HG03135 (cell line): ENCODE results near the gene JAG2.

Source experiments
- ATAC-seq: cut with Tn5 transposase; IDR thresholded peaks from one replicate; pipeline ENCODE4 v1.9.1; 2021; ENCODE audit warnings: mild to moderate bottlenecking, moderate library complexity; ENCODE audit not compliant: unreplicated experiment

Gene JAG2

GRCh38 chr14:105203701-105204100, 35.1 kb upstream of the JAG2 start:
- no peak for ATAC-seq

- no peak for ATAC-seq
Measured at GRCh38 chr14:105203057-105203531, 34.5 kb upstream of the JAG2 start.

GRCh38 chr14:105201925-105202513, 33.4 kb upstream of the JAG2 start:
- ATAC-seq: no peak

GRCh38 chr14:105201156-105201924, 32.8 kb upstream of the JAG2 start:
- ATAC-seq: no peak

- no peak for ATAC-seq
Measured at GRCh38 chr14:105200641-105201040, 32.1 kb upstream of the JAG2 start.

GRCh38 chr14:105200074-105200473, 31.5 kb upstream of the JAG2 start:
- ATAC-seq: no peak

GRCh38 chr14:105199093-105199492, 30.5 kb upstream of the JAG2 start:
- no peak for ATAC-seq

GRCh38 chr14:105198588-105198987, 30.0 kb upstream of the JAG2 start:
- no peak for ATAC-seq

GRCh38 chr14:105197211-105197641, 28.6 kb upstream of the JAG2 start:
- ATAC-seq: no peak

- no peak for ATAC-seq
Measured at GRCh38 chr14:105196265-105196960, 27.8 kb upstream of the JAG2 start.

- ATAC-seq: no peak
Measured at GRCh38 chr14:105195522-105196264, 27.1 kb upstream of the JAG2 start.

GRCh38 chr14:105195051-105195450, 26.5 kb upstream of the JAG2 start:
- ATAC-seq: no peak

- no peak for ATAC-seq
Measured at GRCh38 chr14:105193916-105194782, 25.6 kb upstream of the JAG2 start.

GRCh38 chr14:105192866-105193731, 24.5 kb upstream of the JAG2 start:
- no peak for ATAC-seq

- ATAC-seq: no peak
Measured at GRCh38 chr14:105187935-105188524, 19.5 kb upstream of the JAG2 start.

- ATAC-seq: no peak
Measured at GRCh38 chr14:105187116-105187515, 18.5 kb upstream of the JAG2 start.

- ATAC-seq: no peak
Measured at GRCh38 chr14:105185973-105186372, 17.4 kb upstream of the JAG2 start.

GRCh38 chr14:105185001-105185400, 16.4 kb upstream of the JAG2 start:
- ATAC-seq: no peak

- ATAC-seq: no peak
Measured at GRCh38 chr14:105184461-105184860, 15.9 kb upstream of the JAG2 start.
